HG02885 (cell line): ENCODE measurements around the gene PANK4.
"Not testable (repeated sequence)": the region's sequence is repeated elsewhere in the genome, so short reads cannot be mapped to it uniquely, and the experiment has no call there.

Source experiments
- ATAC-seq: cut with Tn5 transposase; IDR thresholded peaks from one replicate; pipeline ENCODE4 v1.9.1; 2021; ENCODE audit warnings: mild to moderate bottlenecking; ENCODE audit not compliant: unreplicated experiment, poor library complexity

PANK4 gene

DNA sequence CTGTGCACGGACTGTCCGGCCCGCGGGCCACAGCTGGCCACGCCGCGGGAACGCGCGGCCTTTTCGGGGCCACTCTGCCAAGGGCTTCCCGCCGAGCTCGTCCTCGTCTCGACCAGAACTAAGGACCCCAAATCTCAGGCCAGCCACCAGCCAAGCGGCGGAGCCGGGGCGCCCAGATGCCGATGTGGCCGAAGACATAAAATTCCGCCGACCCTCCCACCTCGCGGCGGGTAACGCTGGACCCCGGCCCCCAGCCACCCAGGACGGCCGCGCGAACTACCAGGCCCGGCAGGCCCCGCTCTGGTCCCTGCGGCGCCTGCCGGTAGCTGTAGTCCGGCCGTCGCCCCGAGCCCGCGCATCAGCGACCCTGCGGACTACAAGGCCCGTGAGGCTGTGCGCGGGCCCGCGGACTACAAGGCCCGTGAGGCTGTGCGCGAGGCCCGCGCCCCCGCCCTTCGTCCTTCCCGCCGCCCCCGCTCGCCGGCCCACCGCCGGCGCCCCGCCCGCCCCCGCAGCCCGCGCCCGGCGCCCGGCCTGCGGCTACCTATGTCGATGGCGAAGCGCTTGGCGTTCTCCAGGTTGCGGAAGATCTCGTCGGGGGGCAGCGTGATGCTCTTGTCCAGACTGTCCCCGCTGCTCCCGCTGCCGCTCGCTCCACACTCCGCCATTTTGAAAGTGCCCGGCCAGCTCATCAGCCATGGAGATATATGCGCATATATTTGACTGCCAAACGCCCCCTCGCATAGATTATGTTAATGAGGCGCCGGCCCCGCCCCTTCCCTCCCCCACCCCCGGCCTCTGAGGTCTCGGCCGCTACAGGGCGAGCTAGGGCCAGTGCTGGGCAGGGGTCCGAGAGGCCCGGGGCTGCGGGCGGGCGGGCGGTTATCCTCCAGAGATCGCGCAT lies at the start of gene PANK4:
Gene PANK4, minus strand, starts transcription at position 677 of the 904 bp plus-strand sequence. Its CDS starts 9 bp downstream, at position 668.
- peak; percentile 90 for ATAC-seq

DNA sequence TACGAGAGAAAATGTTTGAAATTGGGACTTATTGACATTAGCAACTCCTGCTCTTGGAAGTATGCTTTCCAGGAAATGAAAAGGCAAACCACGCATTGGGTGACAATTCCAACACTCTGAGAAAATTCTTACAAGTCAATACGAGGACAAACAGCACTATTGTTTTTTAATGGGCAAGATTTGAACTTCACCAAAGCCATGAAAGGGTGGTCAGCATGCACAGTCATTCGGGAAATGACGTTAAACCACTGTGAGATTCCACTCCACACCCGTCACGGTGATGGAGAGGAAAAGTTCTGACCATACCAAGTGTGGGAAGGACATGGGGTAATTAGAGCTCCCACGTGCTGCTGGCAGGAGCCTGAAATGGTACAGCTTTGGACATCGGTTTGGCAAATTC lies 48.0 kb upstream of the PANK4 start:
- ATAC-seq: no peak

DNA sequence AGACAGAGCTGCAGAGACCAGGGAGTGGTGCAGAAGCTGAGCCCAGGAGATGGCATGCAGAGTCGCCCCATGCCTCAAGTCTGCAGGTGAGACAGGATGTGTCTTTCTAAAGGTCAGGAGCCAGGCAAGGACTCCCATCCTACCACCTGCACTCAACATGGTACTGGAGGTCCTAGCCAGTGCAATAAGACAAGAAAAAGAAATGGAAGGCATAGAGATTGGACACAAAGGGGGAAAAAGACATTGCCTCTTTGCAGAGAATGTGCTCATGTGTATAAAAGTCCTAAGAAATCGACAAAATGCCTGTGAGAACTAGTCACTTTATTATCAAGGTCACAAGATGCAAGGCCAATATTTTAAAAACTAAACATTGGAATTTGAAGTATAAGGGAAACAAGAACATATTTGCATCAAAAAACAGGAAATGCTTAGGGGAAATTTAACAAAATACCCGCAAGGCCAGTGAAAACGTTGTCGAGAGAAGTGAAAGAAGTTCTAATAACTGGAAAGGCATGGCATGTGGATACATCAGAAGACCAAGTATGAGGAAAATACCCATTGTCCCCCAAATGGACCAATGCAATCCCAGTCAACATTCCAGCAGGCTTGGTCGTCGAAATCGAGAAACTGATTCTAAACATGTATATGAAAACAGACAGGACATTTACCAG lies 47.0 kb upstream of the PANK4 start:
- ATAC-seq: no peak

DNA sequence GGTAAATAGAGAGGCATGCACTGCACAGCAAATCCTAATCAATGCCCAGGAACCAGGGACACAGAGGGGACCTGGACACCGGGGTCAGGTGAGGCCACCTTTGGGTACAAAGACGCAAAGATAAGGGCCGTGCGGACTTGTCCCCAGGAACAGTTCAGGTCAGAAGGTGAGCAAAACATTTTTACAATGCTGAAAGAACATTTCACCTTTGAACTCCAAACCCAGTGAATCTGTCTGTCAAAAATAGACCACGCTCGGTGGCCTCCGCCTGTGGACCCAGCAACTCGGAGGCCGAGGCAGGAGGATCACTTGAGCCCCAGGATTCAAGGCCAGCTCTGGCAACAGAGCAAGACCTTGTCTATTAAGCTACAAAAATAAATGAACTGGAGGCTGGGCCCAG lies 45.0 kb upstream of the PANK4 start:
- ATAC-seq: no peak

DNA sequence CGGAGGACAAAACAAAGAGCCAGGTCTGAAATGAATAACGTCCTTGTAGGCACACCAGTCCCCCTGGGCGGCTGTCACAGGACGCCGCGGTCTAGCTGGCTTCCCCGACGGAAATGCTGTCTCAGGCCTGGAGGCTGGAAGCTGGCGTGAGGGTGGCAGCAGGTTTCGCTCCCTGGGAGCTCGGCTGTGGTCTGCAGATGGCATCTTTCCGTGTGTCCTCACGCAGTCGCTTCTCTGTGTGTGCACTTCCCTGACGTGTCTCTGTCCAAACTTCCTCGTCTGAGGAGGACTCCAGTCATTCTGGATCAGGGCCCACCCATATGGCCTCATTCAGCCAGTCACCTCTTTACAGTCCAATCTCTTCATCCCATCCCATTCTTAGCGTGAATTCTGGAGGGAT lies 43.9 kb upstream of the PANK4 start:
- ATAC-seq: no peak

DNA sequence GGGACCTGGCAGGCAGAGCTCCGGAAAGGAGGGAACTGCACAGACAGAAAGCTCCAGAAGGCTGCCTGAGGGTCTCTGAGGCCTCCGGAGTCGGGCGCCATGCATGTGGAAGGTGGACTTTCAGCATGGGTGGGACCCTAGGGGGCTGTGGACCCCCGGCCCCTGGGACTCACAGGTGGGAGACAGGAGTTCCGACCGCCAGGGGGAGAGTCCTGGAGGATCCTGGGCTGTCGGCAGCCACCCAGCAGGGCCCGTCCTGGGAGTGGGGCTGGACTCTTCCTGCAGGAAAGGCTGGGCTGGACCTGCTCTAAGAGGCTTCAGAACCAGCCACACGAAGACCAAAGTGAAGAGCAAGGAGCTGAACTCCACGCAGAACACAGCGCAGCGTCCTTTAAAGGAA lies 43.3 kb upstream of the PANK4 start:
- not testable (repeated sequence) for ATAC-seq

DNA sequence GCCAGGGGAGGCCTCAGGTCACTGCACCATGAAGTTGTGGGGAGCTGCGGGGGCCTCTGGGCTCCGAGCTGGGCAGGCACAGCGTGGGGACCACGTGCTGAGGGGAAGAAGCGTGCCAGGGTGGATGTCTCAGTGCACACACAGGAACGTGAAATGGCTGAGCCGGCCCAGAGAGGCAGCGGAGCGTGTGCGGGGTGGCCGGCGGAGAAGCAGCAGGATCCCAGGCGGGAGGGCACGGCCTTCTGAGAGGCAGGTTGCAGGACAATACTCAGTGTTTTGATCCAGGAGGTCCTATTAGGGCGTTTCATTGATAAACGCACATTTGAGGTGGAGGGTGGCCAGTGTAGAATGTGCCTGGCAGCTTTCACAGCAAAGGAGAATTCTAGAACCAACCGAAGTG lies 42.7 kb upstream of the PANK4 start:
- ATAC-seq: no peak

DNA sequence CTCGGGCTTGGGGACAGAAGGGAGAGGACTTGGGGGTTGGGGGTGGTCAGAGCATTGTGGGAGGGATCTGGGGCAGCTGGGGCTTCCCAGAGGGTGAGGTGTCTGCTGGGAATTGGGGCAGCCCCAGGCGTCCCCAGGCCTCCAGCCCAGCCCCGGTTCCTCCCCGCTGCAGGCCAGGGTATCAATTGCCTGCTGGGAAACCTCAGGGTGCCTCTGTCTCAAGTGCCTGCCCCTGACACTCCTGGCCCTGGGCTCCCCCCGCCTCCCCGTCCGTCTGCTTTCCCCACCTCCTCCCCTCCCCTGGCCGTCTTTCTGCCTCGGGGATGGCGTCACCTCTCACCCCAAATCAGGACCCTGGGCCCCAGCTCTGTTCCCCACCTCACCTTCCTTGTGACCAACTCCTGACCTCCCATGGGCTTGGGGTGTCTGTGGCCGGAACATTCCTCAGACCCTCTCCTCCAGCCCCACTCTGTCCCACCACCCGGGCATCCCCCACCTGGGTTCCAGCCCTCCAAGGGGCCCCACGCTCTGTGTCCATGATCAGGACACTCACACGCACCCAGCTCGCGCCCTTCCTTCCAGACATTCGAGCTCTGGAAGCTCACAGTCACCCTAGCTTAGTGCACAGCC lies 41.9 kb upstream of the PANK4 start:
- not testable (repeated sequence) for ATAC-seq

DNA sequence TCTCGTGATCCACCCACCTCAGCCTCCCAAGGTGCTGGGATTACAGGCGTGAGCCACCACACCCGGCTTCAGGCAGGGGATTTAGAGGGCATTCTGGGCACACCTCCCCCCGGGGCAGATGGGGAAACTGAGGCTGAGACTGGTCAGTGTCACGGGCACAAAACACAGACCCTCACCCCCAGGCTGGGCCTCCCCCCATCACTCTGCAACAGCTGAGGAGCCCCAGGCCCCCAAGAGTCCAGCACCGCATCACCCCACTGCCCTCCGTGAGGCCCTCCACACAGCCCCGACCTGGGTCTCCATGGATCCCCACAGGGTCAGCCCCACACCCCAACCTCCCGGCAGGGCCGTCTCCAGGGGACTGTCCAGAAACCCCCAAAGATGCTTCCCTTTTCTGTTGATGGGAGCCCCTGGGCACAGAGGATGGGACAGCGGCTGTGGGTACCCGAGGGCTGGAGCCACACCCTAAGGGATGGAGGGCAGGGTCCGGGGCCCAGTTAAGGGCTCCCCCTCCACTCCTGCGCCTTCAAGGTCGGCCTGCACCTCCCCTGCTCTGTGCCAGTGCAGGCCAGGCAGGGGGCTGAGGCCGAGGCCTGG lies 40.8 kb upstream of the PANK4 start:
- no peak for ATAC-seq

DNA sequence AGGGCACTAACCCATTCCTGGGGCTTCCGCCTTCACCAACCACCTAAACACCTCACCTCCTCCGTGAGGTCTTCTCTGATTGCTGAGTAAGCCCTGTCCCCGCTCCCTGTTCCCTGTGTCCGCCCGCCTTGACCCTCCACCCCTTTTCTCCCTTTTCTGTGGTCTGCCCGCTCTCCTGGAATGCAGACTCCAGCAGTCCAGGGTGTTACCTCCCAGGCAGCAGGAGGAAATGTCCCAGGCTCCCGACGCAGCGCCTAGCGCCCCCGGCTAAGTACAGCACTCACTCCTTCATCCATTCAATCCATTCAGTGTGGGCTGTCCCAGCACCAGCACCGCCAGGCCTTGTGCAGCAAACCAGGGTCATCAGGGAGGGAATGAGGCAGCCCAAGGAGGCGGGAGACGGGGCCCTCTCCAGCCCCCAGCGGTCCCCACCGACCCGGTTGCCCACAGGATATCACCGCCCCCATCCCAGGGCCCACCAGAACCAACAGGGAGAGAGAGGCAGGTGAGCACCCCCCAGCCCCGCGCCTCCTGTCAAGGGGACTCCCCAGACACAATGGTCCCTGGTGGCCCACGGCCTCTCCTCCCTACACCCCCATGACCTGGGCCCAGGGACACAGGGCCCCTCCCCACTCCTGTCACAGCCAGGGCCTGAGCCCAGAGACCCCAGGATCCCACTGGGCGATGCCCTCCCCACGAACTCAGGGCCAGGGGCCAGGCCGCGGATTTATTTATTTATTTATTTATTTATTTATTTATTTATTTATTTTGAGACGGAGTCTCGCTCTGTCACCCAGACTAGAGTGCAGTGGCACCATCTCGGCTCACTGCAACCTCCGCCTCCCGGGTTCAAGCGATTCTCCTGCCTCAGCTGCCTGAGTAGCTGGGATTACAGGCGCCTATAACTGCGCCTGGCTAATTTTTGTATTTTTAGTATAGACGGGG lies 40.0 kb upstream of the PANK4 start:
- ATAC-seq: no peak

DNA sequence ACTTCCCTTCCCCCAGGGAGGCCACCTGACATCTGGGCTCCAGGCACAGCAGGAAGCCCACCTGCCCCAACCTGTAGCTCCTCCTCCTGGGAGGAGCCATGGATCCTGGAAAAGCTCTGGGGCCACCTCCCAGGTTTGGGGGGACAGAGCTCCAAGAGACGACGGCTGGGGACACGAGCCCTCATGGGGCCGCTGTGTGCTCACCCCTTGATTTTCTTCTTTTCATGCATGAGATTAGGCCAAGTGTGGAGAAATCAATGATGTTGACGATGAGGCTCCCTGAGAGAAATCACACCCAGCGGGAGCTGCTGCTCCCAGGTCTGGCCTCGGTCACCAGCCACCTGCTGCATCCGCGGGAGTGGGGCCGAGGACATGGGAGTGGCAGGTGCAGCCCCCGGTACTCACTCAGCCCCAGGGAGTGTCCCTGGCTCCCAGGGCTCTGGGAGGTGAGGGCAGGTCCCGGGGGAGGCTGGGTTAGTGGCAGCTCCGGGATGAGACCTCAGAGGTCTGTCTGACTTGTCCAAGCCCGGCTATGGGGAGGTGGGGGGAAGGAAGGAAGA lies 38.5 kb upstream of the PANK4 start:
- no peak for ATAC-seq

DNA sequence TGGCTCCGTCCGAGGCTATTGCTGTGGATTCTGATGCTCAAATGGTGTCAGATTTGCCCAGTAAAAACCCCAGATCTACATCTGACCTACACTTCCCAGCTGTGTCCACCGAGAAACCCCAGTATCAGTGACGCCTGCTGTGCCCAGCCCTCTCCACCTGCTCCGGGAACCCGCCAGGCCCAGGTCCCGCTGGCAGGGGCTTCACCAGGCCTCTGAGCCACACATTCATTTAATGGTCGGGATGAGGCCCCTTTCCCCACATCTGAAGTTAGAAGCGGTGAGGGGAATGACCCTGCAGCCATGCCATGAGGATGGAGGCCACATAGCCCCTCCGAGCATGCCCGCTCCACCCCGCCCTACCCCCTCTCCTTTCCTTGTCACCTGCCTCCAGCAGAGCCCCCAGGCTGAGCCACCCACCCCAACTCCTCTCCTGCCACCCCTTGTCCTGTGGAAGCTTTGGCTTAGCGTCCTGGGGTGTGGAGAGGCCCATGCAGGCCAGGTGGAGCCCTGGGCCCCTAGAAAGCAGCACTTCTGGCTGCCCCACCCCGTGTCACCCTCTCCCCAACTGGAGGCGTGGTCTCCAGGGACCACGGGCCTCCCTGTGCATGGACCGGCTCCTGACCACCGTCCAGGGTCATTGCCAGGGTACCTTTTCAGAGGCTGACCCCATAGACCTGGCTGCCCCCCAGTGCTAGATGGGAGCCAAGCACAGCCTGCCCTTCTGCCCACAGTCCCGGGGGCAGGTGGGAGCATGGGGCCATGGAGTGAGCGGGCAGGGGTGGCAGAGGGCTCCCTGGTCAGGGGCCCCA lies 37.8 kb upstream of the PANK4 start:
- ATAC-seq: no peak

DNA sequence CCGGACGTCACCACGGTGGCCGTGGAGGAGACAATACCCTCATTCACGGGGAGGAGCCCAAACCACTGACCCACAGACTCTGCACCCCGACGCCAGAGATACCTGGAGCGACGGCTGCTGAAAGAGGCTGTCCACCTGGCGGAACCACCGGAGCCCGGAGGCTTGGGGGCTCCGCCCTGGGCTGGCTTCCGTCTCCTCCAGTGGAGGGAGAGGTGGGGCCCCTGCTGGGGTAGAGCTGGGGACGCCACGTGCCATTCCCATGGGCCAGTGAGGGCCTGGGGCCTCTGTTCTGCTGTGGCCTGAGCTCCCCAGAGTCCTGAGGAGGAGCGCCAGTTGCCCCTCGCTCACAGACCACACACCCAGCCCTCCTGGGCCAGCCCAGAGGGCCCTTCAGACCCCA lies 36.8 kb upstream of the PANK4 start:
- no peak for ATAC-seq

DNA sequence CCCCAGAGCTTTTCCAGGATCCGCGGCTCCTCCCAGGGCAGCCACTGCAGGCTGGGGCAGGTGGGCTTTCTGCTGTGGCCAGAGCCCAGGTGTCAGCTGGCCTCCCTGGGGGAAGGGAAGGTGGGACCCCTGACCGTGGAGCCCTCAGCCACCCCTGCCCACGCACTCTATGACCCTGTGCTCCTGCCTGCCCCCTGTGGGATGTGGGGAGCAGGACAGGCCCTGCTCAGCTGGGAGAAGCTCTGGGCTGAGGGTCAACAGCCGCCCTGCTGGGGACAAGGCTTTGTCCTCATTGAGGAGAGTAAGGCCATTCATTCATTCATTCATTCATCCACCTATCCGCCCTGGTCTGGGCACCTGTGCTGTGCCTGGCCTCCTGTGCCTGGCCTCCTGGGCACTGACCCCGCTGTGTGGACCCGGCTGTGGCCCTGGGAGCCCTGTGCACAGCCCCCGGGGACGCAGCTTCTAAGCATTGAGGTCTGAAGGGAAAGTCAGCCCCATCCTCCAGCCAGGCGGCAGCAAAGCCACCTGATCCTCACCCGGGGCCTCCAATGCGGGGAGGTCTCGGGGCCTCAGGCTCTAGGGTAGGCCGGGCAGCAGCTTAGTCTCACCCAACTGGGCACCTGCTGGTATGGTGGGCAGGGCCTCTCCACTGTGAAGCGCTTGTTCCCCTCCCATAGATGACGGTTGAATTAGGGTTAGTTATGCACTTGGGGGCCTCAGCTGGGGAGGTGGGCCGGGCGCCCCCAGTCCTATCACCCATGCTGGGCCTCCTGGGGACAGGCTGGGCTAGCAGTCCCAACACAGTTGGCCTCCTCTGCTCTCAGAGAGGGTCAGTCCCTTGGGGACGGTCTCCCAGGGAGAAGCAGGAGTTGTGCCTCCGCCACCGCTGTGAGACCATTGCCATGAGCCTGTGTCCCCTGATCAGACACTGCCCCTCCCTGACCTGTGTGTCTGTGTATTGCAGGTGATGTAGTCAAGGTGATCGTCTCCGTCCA lies 35.8 kb upstream of the PANK4 start:
- no peak for ATAC-seq

DNA sequence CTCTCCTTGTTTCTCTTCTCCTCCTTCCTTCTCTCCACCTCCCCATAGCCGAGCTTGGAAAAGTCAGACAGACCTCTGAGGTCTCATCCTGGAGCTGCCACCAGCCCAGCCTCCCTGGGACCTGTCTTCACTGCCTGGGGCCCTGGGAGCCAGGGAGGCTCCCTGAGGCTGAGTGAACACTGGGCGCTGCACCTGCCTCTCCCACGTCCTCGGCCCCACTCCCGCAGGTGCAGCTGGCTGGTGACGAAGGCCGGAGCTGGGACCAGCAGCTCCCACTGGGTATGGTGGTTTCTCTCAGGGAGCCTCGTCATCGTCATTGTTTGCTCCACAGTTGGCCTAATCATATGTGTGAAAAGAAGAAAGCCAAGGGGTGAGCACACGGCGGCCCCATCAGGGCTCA lies 35.0 kb upstream of the PANK4 start:
- no peak for ATAC-seq

DNA sequence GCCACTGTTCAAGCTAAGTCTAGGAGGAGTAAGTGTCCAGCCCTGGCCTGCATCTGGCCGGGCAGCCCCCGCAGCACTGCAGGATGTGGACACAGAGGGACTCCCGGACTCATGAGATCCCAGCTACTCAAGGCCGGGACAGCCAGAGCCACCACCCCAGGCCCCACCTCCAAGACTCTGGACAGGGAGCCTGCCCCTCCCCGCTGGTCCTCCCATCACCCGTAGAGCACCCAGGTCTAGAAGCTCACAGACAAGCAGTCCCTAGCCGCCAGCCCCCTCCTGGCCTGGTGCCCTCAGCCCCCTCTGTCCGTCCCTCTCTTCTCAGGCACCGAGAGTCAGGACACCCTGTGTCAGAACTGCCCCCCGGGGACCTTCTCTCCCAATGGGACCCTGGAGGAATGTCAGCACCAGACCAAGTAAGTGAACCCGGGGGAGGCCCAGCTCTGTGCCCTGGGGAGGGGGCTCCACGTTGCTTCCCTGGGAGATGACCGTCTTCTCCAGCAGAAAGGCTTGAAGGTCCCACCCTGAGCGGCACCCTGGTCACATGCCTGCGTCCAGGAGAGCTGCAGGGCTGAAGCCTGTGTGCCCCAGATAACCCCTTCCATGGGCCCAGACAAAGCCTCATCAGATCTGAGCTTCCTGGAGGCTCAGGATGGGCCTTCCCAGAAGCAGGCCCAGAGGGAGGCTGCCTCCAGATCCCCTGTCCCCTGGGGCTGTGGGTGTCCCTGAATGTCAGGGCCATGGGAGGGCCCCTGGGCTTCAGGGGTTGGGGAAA lies 34.1 kb upstream of the PANK4 start:
- ATAC-seq: no peak
